Karpas-422 (cell line): ENCODE measurements around the gene PRM3. TPM values are rescaled to one million over a fixed set of nuclear protein-coding genes. Genes with fewer than 3 reads are reported as not detected.

ENCODE experiments used
- DNase-seq: peaks from one replicate; pipeline ENCODE4 v3.0.0-alpha.2; 2015
- H2AFZ ChIP-seq: fragments of 200-600 bp; sonication (generic); 2 replicates; pipeline ENCODE4 v1.6.1; 2014; ENCODE audit warnings: antibody characterized with exemption, low read length, mixed read lengths
- H3K27ac ChIP-seq: fragments of 200-600 bp; sonication (generic); 2 replicates; pipeline ENCODE4 v1.5.1; 2014; ENCODE audit warnings: mild to moderate bottlenecking, low read length, moderate library complexity
- H3K27me3 ChIP-seq: fragments of 200-600 bp; sonication (generic); 2 replicates; pipeline ENCODE4 v1.6.1; 2014; ENCODE audit warnings: low read length, mixed read lengths
- H3K36me3 ChIP-seq: fragments of 200-600 bp; sonication (generic); 2 replicates; pipeline ENCODE4 v1.6.1; 2014; ENCODE audit warnings: low read length, mixed read lengths; ENCODE audit not compliant: insufficient read depth
- H3K4me1 ChIP-seq: fragments of 200-600 bp; sonication (generic); 2 replicates; pipeline ENCODE4 v1.6.1; 2014; ENCODE audit warnings: mild to moderate bottlenecking, low read length, mixed read lengths
- H3K4me2 ChIP-seq: fragments of 200-600 bp; sonication (generic); 2 replicates; pipeline ENCODE4 v1.6.1; 2014; ENCODE audit warnings: low read length, low read depth, mild to moderate bottlenecking; ENCODE audit not compliant: poor library complexity, severe bottlenecking
- H3K4me3 ChIP-seq: fragments of 200-600 bp; sonication (generic); 2 replicates; pipeline ENCODE4 v1.5.1; 2014; ENCODE audit warnings: mild to moderate bottlenecking, antibody characterized with exemption, low read length, mixed read lengths
- H3K79me2 ChIP-seq: fragments of 200-600 bp; sonication (generic); 2 replicates; pipeline ENCODE4 v1.6.1; 2014; ENCODE audit warnings: mild to moderate bottlenecking, low read length, mixed read lengths
- H3K9ac ChIP-seq: fragments of 200-600 bp; sonication (generic); 2 replicates; pipeline ENCODE4 v1.6.0; 2014; ENCODE audit warnings: low read length
- H3K9me2 ChIP-seq: fragments of 200-600 bp; sonication (generic), shearing (Covaris generic); replicated peaks from 2 replicates; pipeline ENCODE4 v1.6.0; 2014; ENCODE audit warnings: mild to moderate bottlenecking, low read length, moderate library complexity; ENCODE audit not compliant: insufficient read depth
- H3K9me3 ChIP-seq: fragments of 300-700, 200-600 bp; sonication (generic); 2 replicates; pipeline ENCODE4 v1.6.1; 2014; ENCODE audit warnings: low read length, mixed read lengths
- H4K20me1 ChIP-seq: fragments of 200-600 bp; sonication (generic); 2 replicates; pipeline ENCODE4 v1.6.1; 2014; ENCODE audit warnings: mild to moderate bottlenecking, antibody characterized with exemption, low read length, low read depth; ENCODE audit not compliant: insufficient read depth
- total RNA-seq: library from RNA; depleted of rRNA; stranded (reverse); fragments of >200 nt; shearing (Covaris generic); gene quantifications from 2 replicates; pipeline ENCODE4 v1.2.3, GENCODE V29; 2014; ENCODE audit warnings: low replicate concordance; rRNA removed

Gene PRM3, protein sequence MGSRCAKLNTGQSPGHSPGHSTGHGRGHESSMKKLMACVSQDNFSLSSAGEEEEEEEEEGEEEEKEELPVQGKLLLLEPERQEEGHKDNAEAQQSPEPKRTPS
- total RNA-seq = not detected in 2 replicates

DNA sequence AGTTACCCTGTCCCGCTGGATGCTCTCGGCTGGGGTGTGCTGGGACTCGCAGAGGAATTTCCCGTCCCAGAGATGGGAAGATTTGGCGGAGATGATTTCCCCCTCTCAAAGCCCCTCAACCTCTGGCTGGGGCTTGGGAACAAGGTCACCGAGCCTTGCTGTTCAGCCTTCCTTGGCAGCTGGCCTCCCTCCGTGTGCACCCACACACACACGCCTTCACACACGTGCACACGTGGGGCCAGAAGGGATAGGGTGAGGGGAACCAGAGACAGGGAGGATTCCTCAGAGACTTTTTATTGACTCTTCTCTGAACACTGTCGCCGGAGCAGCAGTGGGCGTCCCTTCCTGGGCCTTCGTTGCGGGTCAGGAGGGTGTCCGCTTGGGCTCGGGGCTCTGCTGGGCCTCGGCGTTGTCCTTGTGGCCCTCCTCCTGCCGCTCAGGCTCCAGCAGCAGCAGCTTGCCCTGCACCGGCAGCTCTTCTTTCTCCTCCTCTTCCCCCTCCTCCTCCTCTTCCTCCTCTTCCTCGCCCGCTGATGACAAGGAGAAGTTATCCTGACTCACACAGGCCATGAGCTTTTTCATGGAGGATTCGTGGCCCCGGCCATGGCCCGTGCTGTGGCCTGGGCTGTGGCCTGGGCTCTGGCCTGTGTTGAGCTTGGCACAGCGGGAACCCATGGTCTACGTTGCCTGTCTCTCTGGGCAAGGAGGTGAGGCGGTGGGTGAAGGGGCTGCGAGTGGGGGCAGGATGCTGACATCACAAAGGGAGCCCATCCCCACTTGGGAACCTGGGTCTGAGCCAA is at the start of gene PRM3:
PRM3 (minus strand) TSS at position 709 of the 800 bp plus-strand sequence; CDS start at position 675, 34 bp downstream.
- no peak within 1 kb of the TSS for H3K9ac ChIP-seq
- no peaks in the 10 kb centered on the region for H3K27me3 ChIP-seq

DNA sequence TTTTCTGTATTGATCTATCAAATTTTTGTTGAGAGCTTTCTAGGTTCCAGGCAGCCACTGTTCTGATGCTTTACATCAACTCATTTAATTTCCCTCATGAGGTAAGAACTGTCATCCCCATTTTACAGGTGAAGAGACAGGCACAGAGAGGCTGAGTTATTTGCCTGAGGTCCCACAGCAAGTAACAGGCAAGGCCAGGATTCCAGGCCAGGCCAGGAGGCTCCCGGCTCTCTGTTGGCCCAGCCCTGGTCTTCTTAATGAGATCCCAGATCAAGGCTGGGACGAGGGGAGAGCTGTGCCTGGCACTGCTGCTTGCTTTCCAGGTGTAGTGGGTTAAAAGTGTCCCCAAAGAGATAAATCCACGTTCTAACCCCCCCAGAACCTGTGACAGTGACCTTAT is 49.4 kb upstream of the PRM3 start:
- Histone ChIP-seq H3K9me2 (no peaks in the 10 kb centered on the region), H3K36me3 (no peaks in the 10 kb centered on the region)

More for the DNA sequence above, at the start of gene PRM3:
- H3K4me1 ChIP-seq = no peaks in the 10 kb centered on the region
- H3K9me2 ChIP-seq = no peaks in the 10 kb centered on the region
- H4K20me1 ChIP-seq = no peaks in the 10 kb centered on the region
- no peak within 1 kb of the TSS for H2AFZ ChIP-seq
- H3K79me2 ChIP-seq = no peaks in the 10 kb centered on the region
- no peak within 1 kb of the TSS for H3K4me3 ChIP-seq
- H3K27ac ChIP-seq = no peak within 1 kb of the TSS
- H3K9me3 ChIP-seq = no peaks in the 10 kb centered on the region
- no peaks in the 10 kb centered on the region for H3K36me3 ChIP-seq
- no peak within 1 kb of the TSS for H3K4me2 ChIP-seq
- DNase-seq = no peak

DNA sequence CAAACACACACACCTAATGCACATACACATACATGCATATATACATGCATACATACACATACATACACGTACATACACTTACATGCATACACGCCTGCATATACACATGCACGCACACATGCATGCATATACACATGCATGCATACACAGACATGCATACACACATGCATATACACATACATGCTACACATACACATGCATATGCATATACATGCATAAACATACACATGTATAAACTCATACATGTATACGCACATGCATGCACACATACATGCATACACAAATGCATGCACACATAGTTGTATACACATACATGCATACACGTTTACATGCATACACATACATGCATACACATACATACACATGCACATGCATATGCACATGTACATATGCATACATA is 48.2 kb upstream of the PRM3 start:
- no peak overlapping the region for H2AFZ ChIP-seq
- no peaks in the 10 kb centered on the region for H4K20me1 ChIP-seq
- no peaks in the 10 kb centered on the region for H3K36me3 ChIP-seq
- H3K27me3 ChIP-seq = no peaks in the 10 kb centered on the region
- H3K9me3 ChIP-seq = no peaks in the 10 kb centered on the region
- H3K4me2 ChIP-seq = no peak overlapping the region
- no peaks in the 10 kb centered on the region for H3K9me2 ChIP-seq
- H3K9ac ChIP-seq = no peak overlapping the region
- no peaks in the 10 kb centered on the region for H3K79me2 ChIP-seq
- H3K27ac ChIP-seq = no peak overlapping the region
- no peak overlapping the region for H3K4me3 ChIP-seq
- no peak for DNase-seq
- peaks cover 24% of the 10 kb centered on the region for H3K4me1 ChIP-seq

More for the DNA sequence above, 49.4 kb upstream of the PRM3 start:
- H2AFZ ChIP-seq = no peak overlapping the region
- no peaks in the 10 kb centered on the region for H3K27me3 ChIP-seq
- no peak overlapping the region for H3K4me2 ChIP-seq
- H3K9ac ChIP-seq = no peak overlapping the region
- DNase-seq = no peak
- no peaks in the 10 kb centered on the region for H3K9me3 ChIP-seq
- no peak overlapping the region for H3K4me3 ChIP-seq
- H3K27ac ChIP-seq = no peak overlapping the region
- no peaks in the 10 kb centered on the region for H3K79me2 ChIP-seq
- H4K20me1 ChIP-seq = no peaks in the 10 kb centered on the region
- H3K4me1 ChIP-seq = peaks cover 26% of the 10 kb centered on the region

DNA sequence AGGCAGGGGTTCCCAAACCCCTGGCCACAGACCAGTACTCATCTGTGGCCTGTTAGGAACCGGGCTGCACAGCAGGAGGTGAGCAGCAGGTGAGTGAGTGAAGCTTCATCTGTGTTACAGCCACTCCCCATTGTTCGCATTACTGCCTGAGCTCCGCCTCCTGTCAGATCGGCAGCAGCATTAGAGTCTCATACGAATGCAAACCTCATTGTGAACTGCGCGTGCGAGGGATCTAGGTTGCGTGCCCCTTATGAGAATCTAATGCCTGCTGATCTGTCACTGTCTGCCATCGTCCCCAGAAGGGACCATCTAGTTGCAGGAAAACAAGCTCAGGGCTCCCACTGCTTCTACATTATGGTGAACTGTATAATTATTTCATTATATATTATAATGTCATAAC is 46.7 kb upstream of the PRM3 start:
- H3K4me2 ChIP-seq = no peak overlapping the region
- DNase-seq = peak; percentile 69
- H3K9ac ChIP-seq = no peak overlapping the region
- no peaks in the 10 kb centered on the region for H4K20me1 ChIP-seq
- H3K27me3 ChIP-seq = no peaks in the 10 kb centered on the region
- H3K79me2 ChIP-seq = no peaks in the 10 kb centered on the region
- no peak overlapping the region for H3K4me3 ChIP-seq
- H3K9me3 ChIP-seq = no peaks in the 10 kb centered on the region
- H3K4me1 ChIP-seq = peaks cover 13% of the 10 kb centered on the region
- H3K36me3 ChIP-seq = no peaks in the 10 kb centered on the region
- H3K27ac ChIP-seq = no peak overlapping the region
- no peak overlapping the region for H2AFZ ChIP-seq
- no peaks in the 10 kb centered on the region for H3K9me2 ChIP-seq

DNA sequence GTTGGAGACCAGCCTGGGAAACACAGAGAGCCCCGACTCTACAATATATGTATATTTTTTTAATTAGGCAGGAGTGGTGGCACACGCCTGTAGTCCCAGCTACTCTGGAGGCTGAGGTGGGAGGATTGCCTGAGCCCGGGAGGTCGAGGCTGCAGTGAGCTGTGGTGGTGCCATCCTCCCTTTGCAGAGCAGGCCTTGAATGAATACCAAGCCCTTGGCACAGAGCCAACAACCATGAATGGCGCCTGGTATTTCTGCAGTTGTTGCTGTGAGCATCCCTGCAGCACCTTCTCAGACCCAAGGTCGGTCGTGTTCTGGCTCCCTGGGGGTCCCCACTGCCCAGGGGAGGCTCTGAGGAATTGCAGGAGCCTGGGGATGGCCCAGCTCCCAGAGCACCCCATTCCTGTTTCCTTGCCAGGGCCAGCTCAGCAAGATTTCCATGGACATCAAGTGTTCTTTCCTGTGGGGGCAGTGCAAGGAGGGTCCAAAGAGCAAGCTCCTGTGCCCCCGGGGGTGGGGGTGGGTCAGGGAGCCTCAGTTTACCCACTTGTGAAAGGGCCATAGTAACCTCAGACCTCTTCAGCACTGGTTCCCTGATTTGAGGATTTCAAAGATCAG is 46.2 kb upstream of the PRM3 start:
- no peaks in the 10 kb centered on the region for H3K9me3 ChIP-seq
- no peaks in the 10 kb centered on the region for H4K20me1 ChIP-seq
- H3K79me2 ChIP-seq = no peaks in the 10 kb centered on the region
- no peaks in the 10 kb centered on the region for H3K9me2 ChIP-seq
- H3K4me3 ChIP-seq = no peak overlapping the region
- no peaks in the 10 kb centered on the region for H3K36me3 ChIP-seq
- peak; percentile 73 for DNase-seq
- no peak overlapping the region for H3K4me2 ChIP-seq
- H3K27ac ChIP-seq = no peak overlapping the region
- H3K4me1 ChIP-seq = peaks cover 13% of the 10 kb centered on the region
- no peaks in the 10 kb centered on the region for H3K27me3 ChIP-seq
- no peak overlapping the region for H2AFZ ChIP-seq
- no peak overlapping the region for H3K9ac ChIP-seq

DNA sequence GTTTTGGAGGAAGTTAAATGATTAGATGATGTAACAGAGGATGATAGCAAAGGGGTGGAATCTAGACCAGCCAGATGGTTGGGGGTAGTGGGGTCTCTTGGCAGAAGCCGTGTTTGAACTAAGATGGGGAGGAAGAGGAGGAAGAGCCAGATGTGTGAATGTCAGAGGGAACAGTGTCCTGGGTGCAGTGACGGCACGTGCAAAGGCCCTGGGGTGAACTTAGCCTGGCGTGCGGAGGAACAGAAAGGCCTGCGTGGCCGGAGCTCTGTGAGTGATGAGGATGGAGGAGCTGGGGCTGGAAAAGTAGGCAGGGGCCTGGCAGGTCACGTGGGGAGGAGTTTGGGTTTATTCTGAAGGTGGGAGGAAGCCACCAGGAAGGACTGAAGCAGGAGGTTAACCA is 45.4 kb upstream of the PRM3 start:
- no peaks in the 10 kb centered on the region for H3K9me3 ChIP-seq
- no peaks in the 10 kb centered on the region for H3K36me3 ChIP-seq
- no peak overlapping the region for H3K4me3 ChIP-seq
- H4K20me1 ChIP-seq = no peaks in the 10 kb centered on the region
- H3K9me2 ChIP-seq = no peaks in the 10 kb centered on the region
- DNase-seq = no peak
- H3K79me2 ChIP-seq = no peaks in the 10 kb centered on the region
- H3K4me1 ChIP-seq = peaks cover 13% of the 10 kb centered on the region
- no peaks in the 10 kb centered on the region for H3K27me3 ChIP-seq
- H3K4me2 ChIP-seq = no peak overlapping the region
- H2AFZ ChIP-seq = no peak overlapping the region
- H3K27ac ChIP-seq = no peak overlapping the region
- H3K9ac ChIP-seq = no peak overlapping the region

DNA sequence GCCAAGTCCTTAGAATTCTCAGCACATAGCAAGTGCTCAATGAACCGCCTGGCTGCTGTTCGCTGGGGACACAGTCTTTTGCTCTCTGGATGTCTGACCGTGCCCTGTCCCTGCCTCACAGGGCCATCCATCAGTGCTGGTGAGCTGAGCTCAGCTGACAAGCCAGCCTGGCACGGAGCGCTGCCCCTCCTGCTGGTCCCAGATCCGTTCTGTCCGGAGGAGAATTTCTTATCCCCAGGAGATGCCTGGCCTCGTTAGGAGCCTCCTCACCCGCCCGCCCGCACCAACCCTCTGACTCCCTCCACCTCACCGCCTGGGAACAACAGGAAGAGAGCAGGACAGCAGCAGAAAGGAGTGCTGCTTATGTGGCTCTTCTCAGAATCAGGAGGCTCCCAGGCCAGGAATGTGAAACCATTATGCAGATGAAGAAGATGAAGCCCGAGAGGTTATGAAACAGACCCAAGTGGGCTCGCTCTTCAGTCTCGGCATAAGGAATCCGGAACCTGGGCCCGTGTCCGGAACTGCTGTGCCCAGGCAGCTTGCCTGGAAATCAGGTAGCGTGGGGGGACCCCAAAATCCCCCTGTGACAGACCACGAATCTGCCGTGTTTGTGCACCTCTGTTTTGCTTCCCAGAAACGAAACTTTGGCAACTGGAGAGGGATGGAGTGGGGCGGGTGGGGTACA is 43.0 kb upstream of the PRM3 start:
- H3K9me3 ChIP-seq = no peaks in the 10 kb centered on the region
- DNase-seq = no peak
- no peaks in the 10 kb centered on the region for H3K9me2 ChIP-seq
- H3K79me2 ChIP-seq = no peaks in the 10 kb centered on the region
- H3K27ac ChIP-seq = no peak overlapping the region
- no peaks in the 10 kb centered on the region for H4K20me1 ChIP-seq
- H3K36me3 ChIP-seq = no peaks in the 10 kb centered on the region
- H3K4me2 ChIP-seq = no peak overlapping the region
- no peaks in the 10 kb centered on the region for H3K27me3 ChIP-seq
- H3K9ac ChIP-seq = no peak overlapping the region
- H3K4me3 ChIP-seq = no peak overlapping the region
- H2AFZ ChIP-seq = no peak overlapping the region
- peaks cover 17% of the 10 kb centered on the region for H3K4me1 ChIP-seq

DNA sequence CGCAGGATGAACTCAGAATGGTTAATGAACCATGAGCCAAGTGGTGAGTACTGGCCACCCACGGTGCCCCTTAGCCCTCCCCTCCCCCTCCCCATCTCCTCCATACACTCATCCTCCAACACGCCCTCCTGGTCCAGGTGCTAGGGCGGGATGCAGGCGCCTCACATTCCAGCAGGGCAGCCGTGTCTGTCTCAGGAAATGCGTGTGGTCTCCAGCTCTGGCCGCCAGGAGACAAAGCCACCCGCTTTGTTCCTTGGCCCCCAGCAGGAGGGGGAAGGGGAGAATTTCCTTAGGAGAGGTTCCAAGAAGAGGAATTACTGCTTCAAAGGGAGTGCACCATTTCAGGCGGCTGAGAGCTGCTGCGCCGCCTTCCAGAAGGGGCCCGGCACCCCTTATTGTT is 42.1 kb upstream of the PRM3 start:
- Histone ChIP-seq H3K9ac (no peak overlapping the region), H2AFZ (no peak overlapping the region), H4K20me1 (no peaks in the 10 kb centered on the region), H3K27me3 (no peaks in the 10 kb centered on the region), H3K9me3 (no peaks in the 10 kb centered on the region), H3K36me3 (no peaks in the 10 kb centered on the region), H3K4me2 (no peak overlapping the region), H3K4me3 (no peak overlapping the region), H3K4me1 (peaks cover 20% of the 10 kb centered on the region), H3K27ac (no peak overlapping the region), H3K79me2 (no peaks in the 10 kb centered on the region), H3K9me2 (no peaks in the 10 kb centered on the region)
- no peak for DNase-seq
